Neuronal stem cell (in vitro differentiated cells): ENCODE measurements around the gene CIP2A. TPM values are rescaled to one million over a fixed set of nuclear protein-coding genes. Genes with fewer than 3 reads are reported as not detected.

Source experiments
- DNase-seq: peaks from one replicate; pipeline ENCODE4 v3.0.0-alpha.2; 2013; ENCODE audit warnings: low spot score
- H2AFZ ChIP-seq: one replicate; pipeline ENCODE4 v1.6.1; 2013; ENCODE audit warnings: mild to moderate bottlenecking, low read length, inconsistent platforms
- H2AK5ac ChIP-seq: 2 replicates; pipeline ENCODE4 v1.6.1; 2013; ENCODE audit warnings: low read depth, mild to moderate bottlenecking, inconsistent platforms, low read length, moderate library complexity, mixed read lengths
- H2BK120ac ChIP-seq: 2 replicates; pipeline ENCODE4 v1.6.1; 2013; ENCODE audit warnings: low read depth, mild to moderate bottlenecking, inconsistent platforms, low read length, moderate library complexity, mixed read lengths
- H2BK12ac ChIP-seq: one replicate; pipeline ENCODE4 v1.6.1; 2013; ENCODE audit warnings: low read length, inconsistent platforms
- H2BK15ac ChIP-seq: 2 replicates; pipeline ENCODE4 v1.6.1; 2013; ENCODE audit warnings: mild to moderate bottlenecking, low read length, inconsistent platforms, mixed read lengths
- H2BK5ac ChIP-seq: one replicate; pipeline ENCODE4 v1.6.1; 2013; ENCODE audit warnings: inconsistent platforms, mild to moderate bottlenecking, low read length, moderate library complexity
- H3K14ac ChIP-seq: one replicate; pipeline ENCODE4 v1.6.1; 2013; ENCODE audit warnings: low read length, inconsistent platforms
- H3K18ac ChIP-seq: 2 replicates; pipeline ENCODE4 v1.6.1; 2013; ENCODE audit warnings: low read length, inconsistent platforms
- H3K23ac ChIP-seq: 2 replicates; pipeline ENCODE4 v1.6.1; 2013; ENCODE audit warnings: low read depth, mild to moderate bottlenecking, mixed read lengths, low read length, inconsistent platforms; ENCODE audit not compliant: poor library complexity
- H3K27ac ChIP-seq: replicated peaks from 3 replicates; pipeline ENCODE4 v1.5.1; 2013; ENCODE audit warnings: low read length, inconsistent platforms
- H3K27me3 ChIP-seq, 3 experiments: 2 replicates each; pipeline ENCODE4 v1.6.1; 2013; ENCODE audit warnings: low read length in 3 of 3, mild to moderate bottlenecking in 2 of 3, inconsistent platforms in 1 of 3, low read depth in 1 of 3, mixed read lengths in 1 of 3, moderate library complexity in 1 of 3; ENCODE audit not compliant: control insufficient read depth in 3 of 3, insufficient read depth in 3 of 3
- H3K36me3 ChIP-seq, 2 donors: replicated peaks in 1 of 2; 2 replicates each; pipeline ENCODE4 v1.6.1; 2013; ENCODE audit warnings: low read length in 2 of 2; ENCODE audit not compliant: control insufficient read depth in 2 of 2, insufficient read depth in 2 of 2
- H3K4ac ChIP-seq: 2 replicates; pipeline ENCODE4 v1.6.1; 2013; ENCODE audit warnings: inconsistent platforms, mild to moderate bottlenecking, low read length, moderate library complexity
- H3K4me1 ChIP-seq, 2 donors: 1 replicate in 1 of 2; 2 replicates in 1 of 2; pipeline ENCODE4 v1.6.1; 2013; ENCODE audit warnings: low read length in 2 of 2, low read depth in 1 of 2; ENCODE audit not compliant: control insufficient read depth in 2 of 2, insufficient read depth in 1 of 2
- H3K4me2 ChIP-seq: one replicate; pipeline ENCODE4 v1.6.1; 2013; ENCODE audit warnings: mild to moderate bottlenecking, low read length, inconsistent platforms; ENCODE audit not compliant: insufficient read depth, poor library complexity, severe bottlenecking
- H3K4me3 ChIP-seq, 2 donors: 2 replicates each; pipeline ENCODE4 v1.5.1; 2013; ENCODE audit warnings: low read length in 2 of 2, mild to moderate bottlenecking in 2 of 2, inconsistent platforms in 1 of 2, moderate library complexity in 1 of 2
- H3K79me1 ChIP-seq: one replicate; pipeline ENCODE4 v1.6.1; 2013; ENCODE audit warnings: low read depth, mild to moderate bottlenecking, inconsistent platforms, low read length, moderate library complexity
- H3K9ac ChIP-seq: one replicate; pipeline ENCODE4 v1.6.1; 2013; ENCODE audit warnings: mild to moderate bottlenecking, low read depth, low read length, inconsistent platforms; ENCODE audit not compliant: poor library complexity
- H3K9me3 ChIP-seq, 2 donors: replicated peaks in 1 of 2; 2 replicates each; pipeline versions ENCODE3 to v1.6.1; 2013; ENCODE audit warnings: low read length in 2 of 2, mild to moderate bottlenecking in 2 of 2, inconsistent platforms in 1 of 2, low read depth in 1 of 2, mixed read lengths in 1 of 2, moderate library complexity in 1 of 2; ENCODE audit not compliant: control insufficient read depth in 2 of 2, insufficient read depth in 1 of 2
- H4K8ac ChIP-seq: one replicate; pipeline ENCODE4 v1.6.1; 2013; ENCODE audit warnings: low read depth, mild to moderate bottlenecking, inconsistent platforms, low read length, moderate library complexity
- H4K91ac ChIP-seq: one replicate; pipeline ENCODE4 v1.6.1; 2013; ENCODE audit warnings: low read length, low read depth, mild to moderate bottlenecking, inconsistent platforms; ENCODE audit not compliant: poor library complexity
- whole genome bisulfite sequencing, 2 donors: extraction: QIAGEN DNeasy Blood & Tissue Kit; methylation state at CpG; one replicate each; pipeline ENCODE4 v1.1.7; 2013; ENCODE audit warnings: missing lambda C conversion rate in 2 of 2, mixed read lengths in 1 of 2; ENCODE audit not compliant: insufficient read length in 2 of 2, insufficient replicate concordance in 1 of 2; ENCODE audit errors: extremely low coverage in 2 of 2; 5-methylcytosine and 5-hydroxymethylcytosine counted together
- small RNA-seq: library from polyadenylated mRNA; stranded (forward); fragments of <200 nt; extraction: miRNeasy Mini kit (QIAGEN cat#:217004); gene quantifications from one replicate; pipeline ENCODE3, GENCODE V24; 2013; ENCODE audit not compliant: insufficient read depth

CIP2A gene

GRCh38 chr3:108500728-108501127 lies 88.5 kb downstream of the CIP2A start:
- Histone ChIP-seq H3K4ac (no peak overlapping the region), H3K4me1 (no peaks in the 10 kb centered on the region), H3K18ac (no peak overlapping the region), H3K36me3 (no peaks in the 10 kb centered on the region), H2BK12ac (no peak overlapping the region), H4K8ac (no peak overlapping the region), H3K23ac (no peak overlapping the region), H2BK15ac (no peak overlapping the region), H2AK5ac (no peak overlapping the region), H4K91ac (no peak overlapping the region), H2BK5ac (no peak overlapping the region), H2BK120ac (no peak overlapping the region), H3K9me3 (no peaks in the 10 kb centered on the region), H3K4me3 (no peak overlapping the region), H3K27ac (no peak overlapping the region), H3K14ac (no peak overlapping the region), H2AFZ (no peak overlapping the region), H3K79me1 (no peaks in the 10 kb centered on the region), H3K27me3 (no peaks in the 10 kb centered on the region), H3K4me2 (no peak overlapping the region), H3K9ac (no peak overlapping the region)
- DNase-seq = no peak
- WGBS, 2 donors = no CpG with 5 or more reads among the region's 1 CpG

Small RNA genes within 50 kb of the gene (small RNA-seq; reads per million reads assigned to genes)
- not detected for gene RF00156
